Activated CD4-positive, alpha-beta memory T cell treated with anti-CD3 and anti-CD28 coated beads, Interleukin-2, amount 10 ng/mL, durations not matched to agents 7 days and 5 days (primary cell): ENCODE measurements around the gene MAP1B. TPM values are rescaled to one million over a fixed set of nuclear protein-coding genes. Genes with fewer than 3 reads are reported as not detected.

Source experiments
- CTCF ChIA-PET: fragments of 350-600 bp; sonication (Branson Sonifier 250); formaldehyde crosslinking; loops from one replicate; lab custom pipeline; 2021; ENCODE audit warnings: antibody characterized with exemption, inconsistent platforms; lab: Charles Lee
- POLR2A ChIA-PET: fragments of 350-600 bp; sonication (Branson Sonifier 250); formaldehyde crosslinking; loops from one replicate; lab custom pipeline; 2021; ENCODE audit warnings: antibody characterized with exemption; lab: Charles Lee
- DNase-seq: peaks from one replicate; pipeline ENCODE4 v3.0.0-alpha.2; 2020
- H3K27ac Mint-ChIP-seq: one replicate; pipeline ENCODE4 v1.8.0; 2021; ENCODE audit warnings: mild to moderate bottlenecking, mixed read lengths
- H3K27me3 Mint-ChIP-seq: one replicate; pipeline ENCODE4 v1.8.0; 2021; ENCODE audit warnings: mixed read lengths
- H3K36me3 Mint-ChIP-seq: one replicate; pipeline ENCODE4 v1.8.0; 2021; ENCODE audit warnings: low read depth, mixed read lengths
- H3K4me1 Mint-ChIP-seq: one replicate; pipeline ENCODE4 v1.8.0; 2021; ENCODE audit warnings: mixed read lengths
- H3K4me3 Mint-ChIP-seq: one replicate; pipeline ENCODE4 v1.8.0; 2021; ENCODE audit warnings: mild to moderate bottlenecking, mixed read lengths
- H3K9me3 Mint-ChIP-seq: one replicate; pipeline ENCODE4 v1.8.0; 2021; ENCODE audit warnings: mixed read lengths
- total RNA-seq, 2 experiments: library from RNA; stranded (reverse); gene quantifications; one replicate each; pipeline ENCODE4 v1.2.3, GENCODE V29; 2021

Gene MAP1B
- total RNA-seq, 2 experiments from 2014 or later: 0.25 to 0.30 TPM

GRCh38 chr5:72252008-72252407 lies 144.7 kb downstream of the MAP1B start:
- H3K27ac Mint-ChIP-seq: no peak overlapping the region
- H3K36me3 Mint-ChIP-seq: peaks cover 8% of the 10 kb centered on the region
- H3K4me1 Mint-ChIP-seq: peaks cover 6% of the 10 kb centered on the region
- ChIA-PET CTCF (interaction anchor here (1.4 kb wide), 1 partner anchor 18 kb away, joined by 3 read pairs; no protein-coding TSS in a partner anchor), POLR2A (no interaction called here)
- DNase-seq: no peak
- no peaks in the 10 kb centered on the region for H3K27me3 Mint-ChIP-seq
- H3K9me3 Mint-ChIP-seq: no peaks in the 10 kb centered on the region
- H3K4me3 Mint-ChIP-seq: no peak overlapping the region

- Mint-ChIP-seq H3K27me3 (no peaks in the 10 kb centered on the region), H3K27ac (no peak overlapping the region), H3K9me3 (no peaks in the 10 kb centered on the region), H3K4me3 (no peak overlapping the region), H3K4me1 (peaks cover 6% of the 10 kb centered on the region), H3K36me3 (peaks cover 12% of the 10 kb centered on the region)
- POLR2A ChIA-PET: no interaction called here
- no peak for DNase-seq
- CTCF ChIA-PET: interaction anchor here (1.4 kb wide), 1 partner anchor 17 kb away, joined by 3 read pairs; no protein-coding TSS in a partner anchor
Measured at GRCh38 chr5:72252574-72253155, 145.4 kb downstream of the MAP1B start.

- CTCF ChIA-PET: interaction anchor here (1.3 kb wide), 1 partner anchor 14 kb away, joined by 4 read pairs; no protein-coding TSS in a partner anchor
- no peak overlapping the region for H3K27ac Mint-ChIP-seq
Measured at GRCh38 chr5:72255237-72255636, 148.0 kb downstream of the MAP1B start.

DNA sequence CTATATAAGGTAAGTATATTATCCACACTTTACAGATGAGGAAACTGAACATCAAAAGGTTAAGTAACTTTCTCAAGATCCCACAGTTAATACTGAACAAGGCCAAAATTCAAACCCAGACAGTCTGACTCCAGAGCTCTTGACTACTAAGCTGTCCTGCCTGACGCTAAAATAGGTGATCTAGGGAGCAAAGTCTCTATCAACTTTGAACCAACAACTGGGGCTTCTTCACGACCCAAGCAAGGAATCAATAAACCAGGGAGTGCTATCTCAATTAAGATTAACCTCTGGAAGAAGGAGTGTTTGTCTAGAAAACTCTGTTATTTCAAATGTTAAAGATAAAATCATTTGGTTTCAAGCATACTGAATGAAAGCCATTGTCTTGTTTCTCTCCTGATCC lies 148.4 kb downstream of the MAP1B start:
- ChIA-PET CTCF (interaction anchor here (1.3 kb wide), 1 partner anchor 14 kb away, joined by 4 read pairs; no protein-coding TSS in a partner anchor), POLR2A (no interaction called here)
- Mint-ChIP-seq H3K9me3 (no peaks in the 10 kb centered on the region), H3K27me3 (no peaks in the 10 kb centered on the region), H3K4me1 (peaks cover 6% of the 10 kb centered on the region), H3K27ac (no peak overlapping the region), H3K4me3 (no peak overlapping the region), H3K36me3 (peaks cover 12% of the 10 kb centered on the region)
- DNase-seq: no peak

More at GRCh38 chr5:72255237-72255636, 148.0 kb downstream of the MAP1B start:
- H3K27me3 Mint-ChIP-seq: no peaks in the 10 kb centered on the region
- no peak for DNase-seq
- POLR2A ChIA-PET: no interaction called here
- H3K4me3 Mint-ChIP-seq: no peak overlapping the region
- H3K4me1 Mint-ChIP-seq: peaks cover 6% of the 10 kb centered on the region
- H3K9me3 Mint-ChIP-seq: no peaks in the 10 kb centered on the region
- peaks cover 12% of the 10 kb centered on the region for H3K36me3 Mint-ChIP-seq

DNA sequence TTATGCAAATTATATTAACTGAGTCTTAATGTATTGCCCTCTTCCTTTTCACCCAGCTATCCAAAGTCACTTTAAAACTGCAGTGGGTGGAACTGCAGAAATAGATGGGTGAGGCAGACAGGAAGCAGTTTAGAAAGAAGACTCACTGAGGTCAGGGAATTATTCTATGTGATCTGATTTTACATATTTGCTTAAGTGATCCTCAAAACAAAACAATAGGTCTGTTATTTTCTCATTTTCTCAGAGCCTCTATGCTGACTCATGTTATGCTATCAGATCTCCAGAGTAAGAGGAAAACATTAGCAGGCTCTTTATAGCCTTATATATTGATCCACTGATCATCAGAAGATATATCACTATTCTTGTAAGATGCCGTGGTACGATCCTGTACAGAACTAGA lies 149.3 kb downstream of the MAP1B start:
- no peak overlapping the region for H3K27ac Mint-ChIP-seq
- ChIA-PET POLR2A (no interaction called here), CTCF (interaction anchor here (1.6 kb wide), 1 partner anchor 12 kb away, joined by 4 read pairs; no protein-coding TSS in a partner anchor)
- no peaks in the 10 kb centered on the region for H3K27me3 Mint-ChIP-seq
- H3K36me3 Mint-ChIP-seq: peaks cover 12% of the 10 kb centered on the region
- no peak for DNase-seq
- no peak overlapping the region for H3K4me3 Mint-ChIP-seq
- H3K4me1 Mint-ChIP-seq: peaks cover 6% of the 10 kb centered on the region
- no peaks in the 10 kb centered on the region for H3K9me3 Mint-ChIP-seq

Other genes starting within 250 kb of the MAP1B start
- 10 to 100 TPM; 34.5 to 41.1 TPM for gene MRPS27, start 212.8 kb downstream of the MAP1B start, total RNA-seq
- 1 to 10 TPM; 7.5 to 8.4 TPM for gene PTCD2, start 212.9 kb downstream of the MAP1B start, total RNA-seq